Measurements from ENCODE around the gene ZNF487. TPM values are rescaled to one million over a fixed set of nuclear protein-coding genes. Genes with fewer than 3 reads are reported as not detected.
"Not testable (repeated sequence)": the region's sequence is repeated elsewhere in the genome, so short reads cannot be mapped to it uniquely, and the experiment has no call there.

Gene ZNF487
- total RNA-seq, 2 experiments from 2014 or later = 3.5 to 6.5 TPM

- BruUV-seq (replicated peaks) = no TSS peak
- Histone ChIP-seq H3K27ac (ENCODE audit: low read depth, low read length, poor library complexity, severe bottlenecking) (peak overlapping the region; percentile 88), H3K4me2 (ENCODE audit: low read length) (peak overlapping the region; percentile 85), H3K9me2 (ENCODE audit: insufficient read depth, low read length) (no peaks in the 10 kb centered on the region), H3K79me2 (ENCODE audit: insufficient read depth, low read depth, low read length) (no peaks in the 10 kb centered on the region), H3K4me3 (ENCODE audit: low read depth, low read length, poor library complexity, severe bottlenecking) (peak overlapping the region; percentile 65), H2AFZ (ENCODE audit: low read length) (peak overlapping the region; percentile 92; the same call in 1 of the 2 replicates), H3K9me3 (ENCODE audit: low read length) (no peaks in the 10 kb centered on the region), H3K4me1 (ENCODE audit: insufficient read depth, low read length, poor library complexity, severe bottlenecking) (peaks cover 53% of the 10 kb centered on the region), H3K36me3 (ENCODE audit: insufficient read depth, low read length) (no peaks in the 10 kb centered on the region), H4K20me1 (ENCODE audit: insufficient read depth, low read length) (no peaks in the 10 kb centered on the region)
- TF ChIP-seq, protein P1, sequence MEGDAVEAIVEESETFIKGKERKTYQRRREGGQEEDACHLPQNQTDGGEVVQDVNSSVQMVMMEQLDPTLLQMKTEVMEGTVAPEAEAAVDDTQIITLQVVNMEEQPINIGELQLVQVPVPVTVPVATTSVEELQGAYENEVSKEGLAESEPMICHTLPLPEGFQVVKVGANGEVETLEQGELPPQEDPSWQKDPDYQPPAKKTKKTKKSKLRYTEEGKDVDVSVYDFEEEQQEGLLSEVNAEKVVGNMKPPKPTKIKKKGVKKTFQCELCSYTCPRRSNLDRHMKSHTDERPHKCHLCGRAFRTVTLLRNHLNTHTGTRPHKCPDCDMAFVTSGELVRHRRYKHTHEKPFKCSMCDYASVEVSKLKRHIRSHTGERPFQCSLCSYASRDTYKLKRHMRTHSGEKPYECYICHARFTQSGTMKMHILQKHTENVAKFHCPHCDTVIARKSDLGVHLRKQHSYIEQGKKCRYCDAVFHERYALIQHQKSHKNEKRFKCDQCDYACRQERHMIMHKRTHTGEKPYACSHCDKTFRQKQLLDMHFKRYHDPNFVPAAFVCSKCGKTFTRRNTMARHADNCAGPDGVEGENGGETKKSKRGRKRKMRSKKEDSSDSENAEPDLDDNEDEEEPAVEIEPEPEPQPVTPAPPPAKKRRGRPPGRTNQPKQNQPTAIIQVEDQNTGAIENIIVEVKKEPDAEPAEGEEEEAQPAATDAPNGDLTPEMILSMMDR (conservative IDR thresholded peaks at IDR 0.05; ENCODE audit: low read length) = peak; percentile 63
- TF ChIP-seq EZH2phosphoT487 (IDR thresholded peaks at IDR 0.05; ENCODE audit: borderline replicate concordance, low read depth, low read length) = no peak
- DNase-seq (ENCODE audit: low spot score) = peak; percentile 86
- POLR2A ChIA-PET = interaction anchor here (0.6 to 2.3 kb wide), 9 partner anchors 9 to 400 kb away, joined by 3 to 8 read pairs (median 4); partner anchors contain the start of gene ZNF487
- CTCF ChIA-PET (ENCODE audit: unreplicated experiment) = no interaction called here
- intact Hi-C loops (cut with micrococcal nuclease; ENCODE audit: unreplicated experiment) = loop anchor here (1.0 kb wide), 3 partner anchors 16 to 32 kb away; no protein-coding TSS in a partner anchor
Measured at GRCh38 chr10:43420369-43421200, 16.3 kb upstream of the ZNF487 start.

DNA sequence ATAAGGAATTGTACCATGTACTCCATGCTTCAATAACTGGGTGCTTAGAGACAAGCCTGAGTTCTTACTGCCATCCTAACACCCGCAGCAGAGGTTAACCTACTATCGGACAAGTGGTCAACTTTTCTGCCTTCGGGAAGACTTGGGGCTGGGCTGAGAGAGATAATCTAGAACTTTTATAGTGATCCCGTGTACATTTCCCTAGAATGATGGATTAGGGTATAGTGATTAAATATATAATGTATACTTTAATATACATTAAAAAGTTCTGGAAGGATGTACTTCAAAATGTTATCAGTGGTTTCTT lies 15.8 kb upstream of the ZNF487 start:
- POLR2A ChIA-PET = interaction anchor here (0.8 to 2.3 kb wide), 7 partner anchors 10 to 31 kb away, joined by 3 to 7 read pairs (median 4); no protein-coding TSS in a partner anchor
- Histone ChIP-seq H3K4me3 (ENCODE audit: low read depth, low read length, poor library complexity, severe bottlenecking) (peak overlapping the region; percentile 65), H2AFZ (ENCODE audit: low read length) (peak overlapping the region; percentile 92; the same call in 1 of the 2 replicates), H3K27ac (ENCODE audit: low read depth, low read length, poor library complexity, severe bottlenecking) (peak overlapping the region; percentile 88), H3K36me3 (ENCODE audit: insufficient read depth, low read length) (no peaks in the 10 kb centered on the region), H4K20me1 (ENCODE audit: insufficient read depth, low read length) (no peaks in the 10 kb centered on the region), H3K79me2 (ENCODE audit: insufficient read depth, low read depth, low read length) (no peaks in the 10 kb centered on the region), H3K4me1 (ENCODE audit: insufficient read depth, low read length, poor library complexity, severe bottlenecking) (peaks cover 53% of the 10 kb centered on the region), H3K9me3 (ENCODE audit: low read length) (no peaks in the 10 kb centered on the region), H3K9me2 (ENCODE audit: insufficient read depth, low read length) (no peaks in the 10 kb centered on the region), H3K4me2 (ENCODE audit: low read length) (peak overlapping the region; percentile 85)
- CTCF ChIA-PET (ENCODE audit: unreplicated experiment) = no interaction called here
- intact Hi-C loops (cut with micrococcal nuclease; ENCODE audit: unreplicated experiment) = no loop called here
- BruUV-seq (replicated peaks) = TSS peak; percentile 90
- no peak for DNase-seq (ENCODE audit: low spot score)
- TF ChIP-seq, protein P1 (conservative IDR thresholded peaks at IDR 0.05; ENCODE audit: low read length) = no peak
- TF ChIP-seq EZH2phosphoT487 (IDR thresholded peaks at IDR 0.05; ENCODE audit: borderline replicate concordance, low read depth, low read length) = no peak

DNA sequence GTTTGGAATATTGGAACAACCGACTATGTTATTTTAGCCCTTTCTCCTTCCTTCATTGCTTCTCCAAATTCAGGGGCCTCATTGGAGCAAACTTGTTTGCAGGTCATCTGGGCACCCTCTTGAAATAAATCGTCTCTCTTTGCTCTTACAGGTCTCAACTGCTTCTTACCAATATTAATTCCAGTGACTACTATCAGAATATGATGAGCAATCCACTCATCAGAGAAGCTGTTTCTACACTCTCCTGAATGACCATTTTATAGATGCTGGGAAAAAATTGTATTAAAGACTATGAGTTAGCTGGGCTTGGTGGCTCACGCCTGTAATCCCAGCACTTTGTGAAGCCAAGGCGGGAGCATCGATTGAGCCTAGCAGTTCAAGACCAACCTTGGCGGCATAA lies 15.4 kb upstream of the ZNF487 start:
- H2AFZ ChIP-seq (ENCODE audit: low read length) = no peak overlapping the region
- no peak for DNase-seq (ENCODE audit: low spot score)
- peak overlapping the region; percentile 88 for H3K27ac ChIP-seq (ENCODE audit: low read depth, low read length, poor library complexity, severe bottlenecking)
- POLR2A ChIA-PET = interaction anchor here (0.6 to 2.3 kb wide), 9 partner anchors 11 to 33 kb away, joined by 3 to 7 read pairs (median 3); no protein-coding TSS in a partner anchor
- intact Hi-C loops (cut with micrococcal nuclease; ENCODE audit: unreplicated experiment) = no loop called here
- H3K9me2 ChIP-seq (ENCODE audit: insufficient read depth, low read length) = no peaks in the 10 kb centered on the region
- H3K36me3 ChIP-seq (ENCODE audit: insufficient read depth, low read length) = no peaks in the 10 kb centered on the region
- H3K4me1 ChIP-seq (ENCODE audit: insufficient read depth, low read length, poor library complexity, severe bottlenecking) = peaks cover 51% of the 10 kb centered on the region
- H4K20me1 ChIP-seq (ENCODE audit: insufficient read depth, low read length) = no peaks in the 10 kb centered on the region
- TF ChIP-seq, protein P1 (conservative IDR thresholded peaks at IDR 0.05; ENCODE audit: low read length) = no peak
- no peak for TF ChIP-seq EZH2phosphoT487 (IDR thresholded peaks at IDR 0.05; ENCODE audit: borderline replicate concordance, low read depth, low read length)
- CTCF ChIA-PET (ENCODE audit: unreplicated experiment) = no interaction called here
- no TSS peak for BruUV-seq (replicated peaks)
- H3K9me3 ChIP-seq (ENCODE audit: low read length) = no peaks in the 10 kb centered on the region
- peak overlapping the region; percentile 65 for H3K4me3 ChIP-seq (ENCODE audit: low read depth, low read length, poor library complexity, severe bottlenecking)
- peak overlapping the region; percentile 85 for H3K4me2 ChIP-seq (ENCODE audit: low read length)
- H3K79me2 ChIP-seq (ENCODE audit: insufficient read depth, low read depth, low read length) = no peaks in the 10 kb centered on the region

GRCh38 chr10:43421944-43422343 lies 15.0 kb upstream of the ZNF487 start:
- CTCF ChIA-PET (ENCODE audit: unreplicated experiment); BruUV-seq (replicated peaks); DNase-seq (ENCODE audit: low spot score); H3K4me3 ChIP-seq (ENCODE audit: low read depth, low read length, poor library complexity, severe bottlenecking); H3K9me3 ChIP-seq (ENCODE audit: low read length); H2AFZ ChIP-seq (ENCODE audit: low read length); H4K20me1 ChIP-seq (ENCODE audit: insufficient read depth, low read length); H3K27ac ChIP-seq (ENCODE audit: low read depth, low read length, poor library complexity, severe bottlenecking); H3K79me2 ChIP-seq (ENCODE audit: insufficient read depth, low read depth, low read length); H3K36me3 ChIP-seq (ENCODE audit: insufficient read depth, low read length); H3K9me2 ChIP-seq (ENCODE audit: insufficient read depth, low read length); intact Hi-C loops (cut with micrococcal nuclease; ENCODE audit: unreplicated experiment): not testable (repeated sequence)
- H3K4me2 ChIP-seq (ENCODE audit: low read length) = peak overlapping the region; percentile 85; the same call in 1 of the 2 replicates
- peaks cover 49% of the 10 kb centered on the region for H3K4me1 ChIP-seq (ENCODE audit: insufficient read depth, low read length, poor library complexity, severe bottlenecking)
- POLR2A ChIA-PET = interaction anchor here (0.6 to 1.6 kb wide), 7 partner anchors 12 to 32 kb away, joined by 3 to 5 read pairs (median 3); no protein-coding TSS in a partner anchor
